ENCODE data around the gene SORBS1. TPM values are rescaled to one million over a fixed set of nuclear protein-coding genes. Genes with fewer than 3 reads are reported as not detected.

SORBS1 gene
- total RNA-seq, 2 experiments from 2014 or later = 0.13 to 0.70 TPM

DNA sequence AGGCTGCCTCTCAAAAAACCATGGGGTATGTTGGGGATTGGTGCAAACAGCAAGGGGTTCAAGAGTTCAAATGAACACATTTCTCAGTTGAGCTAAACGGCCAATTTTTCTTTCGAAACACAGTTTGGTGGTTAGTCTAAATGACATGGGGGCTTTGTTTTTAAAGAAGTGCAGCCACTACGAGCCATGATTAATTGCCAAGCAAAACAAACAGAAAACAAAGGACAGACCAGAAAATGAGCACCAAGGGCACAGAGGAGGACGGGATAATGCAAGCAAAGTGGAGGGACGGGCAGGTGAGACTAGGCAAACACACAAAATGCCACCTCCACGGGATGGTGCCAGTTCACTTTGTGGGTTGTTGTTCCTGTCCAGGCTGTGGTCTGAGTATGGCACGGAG, 205.9 kb downstream of the SORBS1 start:
- CTCF ChIA-PET = interaction anchor here (15.3 kb wide), 1 partner anchor 111 kb away, joined by 244 read pairs; no protein-coding TSS in a partner anchor
- no peak for TF ChIP-seq CTCF (IDR thresholded peaks at IDR 0.05)
- H3K9me3 Mint-ChIP-seq = no peaks in the 10 kb centered on the region
- H3K27ac Mint-ChIP-seq = no peak overlapping the region
- POLR2A ChIA-PET = no interaction called here
- no peaks in the 10 kb centered on the region for H3K4me1 Mint-ChIP-seq (ENCODE audit: low read depth)
- H3K27me3 Mint-ChIP-seq = no peaks in the 10 kb centered on the region
- intact Hi-C loops (cut with micrococcal nuclease) = no loop called here
- no peak overlapping the region for H3K4me3 Mint-ChIP-seq
- DNase-seq (no peak), ATAC-seq (no peak)
- no peaks in the 10 kb centered on the region for H3K36me3 Mint-ChIP-seq (ENCODE audit: low read depth)

DNA sequence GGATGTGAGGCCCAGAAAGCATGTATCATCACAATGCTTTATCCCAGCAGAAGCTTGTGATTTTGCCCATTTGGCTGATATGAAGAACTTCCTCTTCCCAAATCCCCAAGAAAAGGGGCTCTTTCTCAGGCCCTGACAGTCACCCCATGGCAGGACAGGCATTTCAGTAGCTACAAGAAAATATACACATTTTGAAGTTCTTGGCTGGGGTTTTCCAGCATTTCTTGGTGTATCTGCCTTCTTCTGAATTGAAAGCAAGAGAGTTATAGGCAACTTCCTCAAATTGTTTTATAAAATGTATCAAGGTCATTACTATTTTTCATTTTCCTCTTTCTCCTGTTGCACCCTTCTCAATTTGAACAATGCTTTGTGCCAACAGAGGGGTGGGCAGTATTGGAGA, 207.1 kb downstream of the SORBS1 start:
- no peak overlapping the region for H3K4me3 Mint-ChIP-seq
- no peaks in the 10 kb centered on the region for H3K36me3 Mint-ChIP-seq (ENCODE audit: low read depth)
- no peaks in the 10 kb centered on the region for H3K27me3 Mint-ChIP-seq
- no peak overlapping the region for H3K27ac Mint-ChIP-seq
- POLR2A ChIA-PET = no interaction called here
- CTCF ChIA-PET = interaction anchor here (2.8 to 15.3 kb wide), 2 partner anchors 9 to 110 kb away, joined by 10 to 244 read pairs; no protein-coding TSS in a partner anchor
- no peaks in the 10 kb centered on the region for H3K4me1 Mint-ChIP-seq (ENCODE audit: low read depth)
- ATAC-seq (no peak), DNase-seq (no peak)
- no peaks in the 10 kb centered on the region for H3K9me3 Mint-ChIP-seq
- no peak for TF ChIP-seq CTCF (IDR thresholded peaks at IDR 0.05)
- intact Hi-C loops (cut with micrococcal nuclease) = no loop called here

DNA sequence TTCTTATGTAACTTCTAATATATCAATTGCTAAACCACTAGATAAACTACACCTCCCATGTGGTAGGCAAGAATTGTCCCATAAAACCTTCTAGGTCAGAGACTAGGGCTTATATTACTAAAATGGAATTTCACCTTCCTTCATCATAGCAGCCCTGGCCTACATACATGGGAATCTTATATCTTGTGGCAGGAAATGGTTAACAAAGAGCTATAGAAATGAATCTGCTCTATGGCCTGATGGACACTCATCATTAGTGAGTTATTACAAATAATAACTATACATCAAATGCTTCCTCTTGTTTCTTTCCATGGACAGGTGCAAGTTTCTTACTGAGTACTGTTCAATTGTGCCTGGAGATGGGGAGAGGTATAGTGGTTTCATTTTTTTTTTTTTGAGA, 208.0 kb downstream of the SORBS1 start:
- POLR2A ChIA-PET = no interaction called here
- Mint-ChIP-seq H3K4me3 (no peak overlapping the region), H3K36me3 (ENCODE audit: low read depth) (no peaks in the 10 kb centered on the region), H3K27ac (no peak overlapping the region), H3K9me3 (no peaks in the 10 kb centered on the region), H3K4me1 (ENCODE audit: low read depth) (no peaks in the 10 kb centered on the region), H3K27me3 (no peaks in the 10 kb centered on the region)
- ATAC-seq (no peak), DNase-seq (no peak)
- intact Hi-C loops (cut with micrococcal nuclease) = no loop called here
- no peak for TF ChIP-seq CTCF (IDR thresholded peaks at IDR 0.05)
- CTCF ChIA-PET = interaction anchor here (1.3 to 2.8 kb wide), 2 partner anchors 10 to 110 kb away, joined by 4 to 10 read pairs; no protein-coding TSS in a partner anchor

GRCh38 chr10:95352684-95353083, 208.5 kb downstream of the SORBS1 start:
- POLR2A ChIA-PET = no interaction called here
- Mint-ChIP-seq H3K27ac (no peak overlapping the region), H3K36me3 (ENCODE audit: low read depth) (no peaks in the 10 kb centered on the region), H3K4me3 (no peak overlapping the region), H3K9me3 (no peaks in the 10 kb centered on the region), H3K27me3 (no peaks in the 10 kb centered on the region), H3K4me1 (ENCODE audit: low read depth) (no peaks in the 10 kb centered on the region)
- ATAC-seq (no peak), DNase-seq (no peak)
- intact Hi-C loops (cut with micrococcal nuclease) = no loop called here
- CTCF ChIA-PET = interaction anchor here (1.3 to 2.8 kb wide), 2 partner anchors 10 to 110 kb away, joined by 4 to 10 read pairs; no protein-coding TSS in a partner anchor
- no peak for TF ChIP-seq CTCF (IDR thresholded peaks at IDR 0.05)

DNA sequence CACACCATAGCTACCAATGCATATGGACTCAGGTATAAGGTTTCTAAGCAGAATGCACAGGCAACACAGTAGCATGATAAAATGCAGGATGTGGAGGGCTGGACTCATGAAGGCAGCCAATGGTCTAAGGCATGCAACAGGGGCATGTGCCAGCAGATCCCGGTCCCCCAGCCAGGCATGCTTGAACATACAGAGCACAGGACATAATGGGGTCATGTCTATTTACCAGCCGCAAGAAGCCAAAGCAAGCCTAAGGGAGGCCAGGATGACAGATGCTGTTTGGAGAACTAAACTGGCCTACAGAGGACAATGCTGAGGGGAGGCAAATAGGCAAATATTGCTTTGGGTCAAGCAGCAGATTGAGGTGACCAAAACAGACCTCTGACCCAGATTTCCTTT, 210.3 kb downstream of the SORBS1 start:
- Mint-ChIP-seq H3K4me3 (no peak overlapping the region), H3K9me3 (no peaks in the 10 kb centered on the region), H3K4me1 (ENCODE audit: low read depth) (no peaks in the 10 kb centered on the region), H3K27me3 (no peaks in the 10 kb centered on the region), H3K36me3 (ENCODE audit: low read depth) (no peaks in the 10 kb centered on the region), H3K27ac (no peak overlapping the region)
- ChIA-PET CTCF (interaction anchor here (1.0 to 3.1 kb wide), 2 partner anchors 12 to 23 kb away, joined by 5 to 14 read pairs; no protein-coding TSS in a partner anchor), POLR2A (no interaction called here)
- ATAC-seq (no peak), DNase-seq (no peak)
- TF ChIP-seq CTCF (IDR thresholded peaks at IDR 0.05) = no peak
- intact Hi-C loops (cut with micrococcal nuclease) = no loop called here
